H1 (cell line): ENCODE results near the gene ELF4. TPM values are rescaled to one million over a fixed set of nuclear protein-coding genes. Genes with fewer than 3 reads are reported as not detected.

Experiments used
- CTCF ChIA-PET: fragments of 300-600 bp; sonication (Branson Sonifier 250); formaldehyde crosslinking; loops from one replicate; lab custom pipeline; 2021; ENCODE audit not compliant: partially characterized antibody; lab: Charles Lee
- POLR2A ChIA-PET: fragments of 300-600 bp; sonication (Branson Sonifier 250); formaldehyde crosslinking; loops from one replicate; lab custom pipeline; 2021; ENCODE audit warnings: inconsistent platforms; ENCODE audit not compliant: partially characterized antibody; lab: Charles Lee
- DNase-seq, 2 experiments: peaks; one replicate each; pipeline versions ENCODE4 v3.0.0 to v3.0.0-alpha.2; 2010 to 2022; ENCODE audit warnings: low spot score in 2 of 2, low read depth in 1 of 2, mixed read lengths in 1 of 2
- FAIRE-seq: peaks from 2 replicates; lab custom pipeline; 2011; peaks lifted over from hg19 to GRCh38; lab: Jason Lieb, UNC
- H2AFZ ChIP-seq: 2 replicates; pipeline ENCODE4 v1.8.1; 2012; ENCODE audit warnings: low read length, inconsistent platforms
- H2AK5ac ChIP-seq: 2 replicates; pipeline ENCODE4 v1.6.1; 2013; ENCODE audit warnings: low read depth, low read length
- H2BK120ac ChIP-seq: replicated peaks from 2 replicates; pipeline ENCODE3; 2013; ENCODE audit warnings: low read depth, low read length, inconsistent platforms
- H2BK12ac ChIP-seq: 2 replicates; pipeline ENCODE4 v1.6.1; 2013; ENCODE audit warnings: low read depth, low read length
- H2BK15ac ChIP-seq: 2 replicates; pipeline ENCODE4 v1.6.1; 2013; ENCODE audit warnings: low read length
- H2BK20ac ChIP-seq: 2 replicates; pipeline ENCODE4 v1.6.1; 2013; ENCODE audit warnings: low read length
- H2BK5ac ChIP-seq: 2 replicates; pipeline ENCODE4 v1.6.1; 2013; ENCODE audit warnings: low read depth, low read length
- H3K14ac ChIP-seq: 2 replicates; pipeline ENCODE4 v1.6.1; 2013; ENCODE audit warnings: inconsistent platforms; ENCODE audit not compliant: insufficient read length
- H3K18ac ChIP-seq: 2 replicates; pipeline ENCODE4 v1.6.1; 2013; ENCODE audit warnings: low read length; ENCODE audit errors: extremely low read depth
- H3K23ac ChIP-seq: 2 replicates; pipeline ENCODE4 v1.6.1; 2013; ENCODE audit warnings: inconsistent platforms; ENCODE audit not compliant: insufficient read length
- H3K23me2 ChIP-seq: 2 replicates; pipeline ENCODE4 v1.6.1; 2013; ENCODE audit warnings: low read depth, low read length
- H3K27ac ChIP-seq: 2 replicates; pipeline ENCODE4 v1.6.1; 2011; ENCODE audit warnings: low read depth, low read length, inconsistent platforms
- H3K27me3 ChIP-seq, 4 experiments: replicated peaks in 1 of 4; 1 replicate in 1 of 4; 2 replicates in 3 of 4; pipeline versions ENCODE4 v1.6.1 to v1.8.1; 2011 to 2013; ENCODE audit warnings: low read length in 3 of 4, mild to moderate bottlenecking in 3 of 4, inconsistent platforms in 2 of 4, mixed read lengths in 2 of 4, moderate library complexity in 1 of 4; ENCODE audit not compliant: control insufficient read depth in 3 of 4, insufficient read depth in 3 of 4; ENCODE audit errors: extremely low read depth in 1 of 4
- H3K36me3 ChIP-seq, 4 experiments: 2 replicates each; pipeline versions ENCODE4 v1.6.1 to v1.8.1; 2011 to 2013; ENCODE audit warnings: mild to moderate bottlenecking in 4 of 4, low read length in 3 of 4, moderate library complexity in 2 of 4, control low read depth in 1 of 4, inconsistent platforms in 1 of 4; ENCODE audit not compliant: insufficient read depth in 4 of 4, control insufficient read depth in 2 of 4
- H3K4ac ChIP-seq: replicated peaks from 2 replicates; pipeline ENCODE3; 2013; ENCODE audit warnings: low read length, low read depth, mixed read lengths, inconsistent platforms; ENCODE audit not compliant: insufficient read length
- H3K4me1 ChIP-seq, 4 experiments: replicated peaks in 1 of 4; 1 replicate in 1 of 4; 2 replicates in 3 of 4; pipeline versions ENCODE4 v1.6.1 to v1.8.1; 2011 to 2013; ENCODE audit warnings: low read length in 3 of 4, inconsistent platforms in 2 of 4, mixed read lengths in 1 of 4; ENCODE audit not compliant: insufficient read depth in 4 of 4, control insufficient read depth in 3 of 4
- H3K4me2 ChIP-seq, 2 experiments: 2 replicates each; pipeline versions ENCODE4 v1.6.1 to v1.8.1; 2011 to 2013; ENCODE audit warnings: low read depth in 2 of 2, low read length in 2 of 2, control low read depth in 1 of 2, inconsistent platforms in 1 of 2, mild to moderate bottlenecking in 1 of 2; ENCODE audit not compliant: insufficient read depth in 1 of 2
- H3K4me3 ChIP-seq, 4 experiments: fragments of 200-600, 300-600 bp in 1 of 4; sonication (generic), shearing (Covaris generic), sonication (Bioruptor Twin) in 1 of 4; 2 replicates each; pipeline versions ENCODE4 v1.5.1 to v1.8.1; 2011 to 2016; ENCODE audit warnings: low read length in 4 of 4, low read depth in 3 of 4, control low read depth in 2 of 4, inconsistent platforms in 2 of 4, mild to moderate bottlenecking in 2 of 4, mixed read lengths in 1 of 4, moderate library complexity in 1 of 4; ENCODE audit not compliant: insufficient read depth in 2 of 4; ENCODE audit errors: extremely low read depth in 1 of 4
- H3K56ac ChIP-seq: replicated peaks from 2 replicates; pipeline ENCODE3; 2013; ENCODE audit warnings: low read depth, mild to moderate bottlenecking, mixed read lengths, low read length, inconsistent platforms; ENCODE audit not compliant: insufficient read length
- H3K79me1 ChIP-seq: 2 replicates; pipeline ENCODE4 v1.6.1; 2013; ENCODE audit warnings: low read depth, low read length, control low read depth
- H3K79me2 ChIP-seq, 2 experiments: 2 replicates each; pipeline versions ENCODE4 v1.6.1 to v1.8.1; 2012 to 2013; ENCODE audit warnings: low read length in 2 of 2, mild to moderate bottlenecking in 2 of 2, inconsistent platforms in 1 of 2; ENCODE audit not compliant: insufficient read depth in 2 of 2, control insufficient read depth in 1 of 2
- H3K9ac ChIP-seq, 4 experiments: replicated peaks in 1 of 4; 1 replicate in 1 of 4; 2 replicates in 3 of 4; pipeline versions ENCODE4 v1.6.1 to v1.8.1; 2011 to 2013; ENCODE audit warnings: low read depth in 3 of 4, low read length in 3 of 4, control low read depth in 2 of 4, mild to moderate bottlenecking in 2 of 4, moderate library complexity in 2 of 4, inconsistent platforms in 1 of 4; ENCODE audit errors: extremely low read depth in 1 of 4
- H3K9me3 ChIP-seq, 2 experiments: 2 replicates each; pipeline versions ENCODE4 v1.6.1 to v1.8.1; 2012 to 2013; ENCODE audit warnings: mild to moderate bottlenecking in 2 of 2, moderate library complexity in 2 of 2, control low read depth in 1 of 2, inconsistent platforms in 1 of 2, low read depth in 1 of 2, low read length in 1 of 2, mixed read lengths in 1 of 2; ENCODE audit not compliant: insufficient read depth in 2 of 2
- H4K20me1 ChIP-seq, 2 experiments: replicated peaks in 1 of 2; 2 replicates each; pipeline versions ENCODE3 to v1.8.1; 2011 to 2013; ENCODE audit warnings: inconsistent platforms in 2 of 2, low read length in 2 of 2, mild to moderate bottlenecking in 1 of 2; ENCODE audit not compliant: insufficient read depth in 2 of 2, control insufficient read depth in 1 of 2
- H4K5ac ChIP-seq: 2 replicates; pipeline ENCODE4 v1.6.1; 2013; ENCODE audit warnings: low read length, low read depth, mixed read lengths, inconsistent platforms; ENCODE audit not compliant: insufficient read length
- H4K8ac ChIP-seq: 2 replicates; pipeline ENCODE4 v1.8.0; 2013; ENCODE audit warnings: mild to moderate bottlenecking, moderate library complexity, low read length, inconsistent platforms; ENCODE audit not compliant: insufficient read depth; ENCODE audit errors: extremely low read depth
- H4K91ac ChIP-seq: replicated peaks from 2 replicates; pipeline ENCODE3; 2013; ENCODE audit warnings: low read length, mixed read lengths, inconsistent platforms; ENCODE audit not compliant: insufficient read length
- ASH2L ChIP-seq: fragments of 200-600, 300-600 bp; sonication (generic); IDR thresholded peaks from one replicate; pipeline ENCODE4 v1.7.1; 2017; ENCODE audit warnings: low read length
- CTBP2 ChIP-seq: IDR thresholded peaks from 2 replicates; pipeline ENCODE4 v1.7.0; 2011; ENCODE audit warnings: borderline replicate concordance, mild to moderate bottlenecking, moderate library complexity, mixed read lengths, low read length; ENCODE audit not compliant: insufficient read depth, insufficient read length
- MAFK ChIP-seq: IDR thresholded peaks from 2 replicates; pipeline ENCODE4 v1.6.1; 2012; ENCODE audit warnings: low read depth, mild to moderate bottlenecking, improper control_type of control experiment, low read length
- TAF7 ChIP-seq: optimal IDR thresholded peaks from 2 replicates; pipeline ENCODE3; 2011; ENCODE audit warnings: low read depth, mild to moderate bottlenecking, inconsistent platforms, low read length, moderate library complexity, borderline replicate concordance
- WGBS, 2 experiments: shearing (Covaris generic) in 1 of 2; methylation state at CpG; one replicate each; pipeline versions ENCODE4 v1.1.6 to v1.1.7; 2013 to 2015; ENCODE audit warnings: low lambda C conversion rate in 2 of 2, mixed read lengths in 2 of 2, inconsistent platforms in 1 of 2, low coverage in 1 of 2, missing lambda C conversion rate in 1 of 2; ENCODE audit not compliant: insufficient replicate concordance in 2 of 2, insufficient coverage in 1 of 2, insufficient read length in 1 of 2; ENCODE audit errors: extremely low coverage in 1 of 2, missing lambda C conversion rate in 1 of 2; 5-methylcytosine and 5-hydroxymethylcytosine counted together
- polyA plus RNA-seq, 7 experiments: library from polyadenylated mRNA; depleted of rRNA in 3 of 7; stranded (reverse) in 5 of 7; unstranded in 2 of 7; fragments of >200 nt in 5 of 7; fragments of 200-250 nt in 2 of 7; gene quantifications; 1 replicate in 5 of 7; 2 replicates in 1 of 7; 4 replicates in 1 of 7; pipeline versions ENCODE4 v1.2.1 to v1.2.3, GENCODE V29; 2011 to 2013; ENCODE audit warnings: missing spikeins in 2 of 7, mixed read lengths in 2 of 7
- total RNA-seq: library from RNA; stranded (reverse); fragmentation: NEBNext Ultra II Directional; extraction: Animal tissue kit (Norgen Biotek cat#: 25700); gene quantifications from 2 replicates; pipeline ENCODE4 v1.2.1, GENCODE V29; 2021
- TF ChIP-seq, protein P1 (sequence below): IDR thresholded peaks from 2 replicates; pipeline ENCODE4 v1.6.1; 2012; ENCODE audit warnings: inconsistent platforms
- TF ChIP-seq, protein P2 (sequence below), 3 experiments: IDR thresholded peaks; 1 replicate in 2 of 3; 2 replicates in 1 of 3; pipeline versions ENCODE4 v1.5.1 to v1.6.1; 2011; ENCODE audit warnings: low read length in 3 of 3, mild to moderate bottlenecking in 3 of 3, inconsistent platforms in 2 of 3, low read depth in 1 of 3, moderate library complexity in 1 of 3; ENCODE audit not compliant: insufficient read depth in 1 of 3; ENCODE audit errors: control extremely low read depth in 1 of 3

The ELF4 gene
- total and polyA plus RNA-seq, 2 of the 8 experiments (the other 6 are each of a cell fraction or from before 2014, with no cell fraction given): 1.8 to 2.0 TPM

DNA sequence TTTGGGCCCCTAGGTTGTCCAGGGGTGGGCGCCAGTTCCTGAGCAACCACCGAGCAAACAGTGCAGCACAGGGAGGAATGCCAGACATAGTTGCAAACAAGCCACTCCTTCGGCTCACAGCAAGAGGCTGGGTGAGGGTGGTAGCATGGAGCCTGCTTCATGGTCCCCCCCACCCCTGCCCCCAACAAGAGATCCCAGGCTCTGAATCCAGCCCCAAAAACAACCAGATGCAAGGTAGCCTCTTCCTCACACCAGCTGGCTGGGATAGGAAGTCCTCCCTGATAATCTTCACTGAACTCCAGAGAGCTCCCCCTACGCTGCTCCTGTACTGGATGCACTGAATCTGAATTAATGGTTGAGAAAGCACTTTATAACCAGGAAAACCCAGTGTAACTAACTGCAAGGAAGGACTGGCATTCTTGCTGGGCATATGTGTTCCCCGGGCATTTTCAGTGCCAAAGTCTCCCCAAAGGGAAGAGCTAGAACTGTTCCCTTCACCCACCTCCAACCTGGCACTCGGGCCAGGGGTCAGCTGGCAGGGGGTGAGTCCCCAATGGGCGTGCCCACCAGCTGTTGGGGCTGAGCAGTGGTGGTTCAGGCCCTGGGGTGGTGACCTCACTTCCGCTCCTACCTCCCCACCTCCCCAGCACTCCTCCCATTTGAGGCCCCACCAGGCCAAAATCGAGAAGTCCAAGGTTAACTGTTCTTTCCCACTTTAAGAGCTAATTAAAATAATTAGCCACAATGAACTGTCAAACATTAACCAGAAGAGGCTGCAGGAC is 1.5 kb downstream of the ELF4 start:
- FAIRE-seq (no peak), DNase-seq (no peak)
- Histone ChIP-seq H4K20me1 (peaks cover 0 to 4% of the 10 kb centered on the region in 2 experiments), H2AFZ (no peak overlapping the region), H3K23me2 (peaks cover 2% of the 10 kb centered on the region; the same call in 1 of the 2 replicates), H3K4me2 (peak overlapping the region; percentile 61 to 82; a peak in 3 of 4 replicates), H2BK20ac (no peak overlapping the region), H3K14ac (no peak overlapping the region), H3K23ac (no peak overlapping the region), H3K56ac (no peak overlapping the region), H3K79me1 (no peaks in the 10 kb centered on the region), H3K36me3 (peaks cover 0 to 3% (median 0%) of the 10 kb centered on the region in 4 experiments; a peak in 1 of 8 replicates), H3K4ac (no peak overlapping the region), H4K91ac (no peak overlapping the region), H3K18ac (no peak overlapping the region; the same call in 1 of the 2 replicates), H2BK15ac (no peak overlapping the region), H3K79me2 (no peaks in the 10 kb centered on the region), H2BK12ac (no peak overlapping the region), H2BK5ac (no peak overlapping the region), H2BK120ac (no peak overlapping the region), H4K5ac (no peak overlapping the region), H3K27me3 (peaks cover 20 to 37% (median 32%) of the 10 kb centered on the region in 4 experiments), H3K4me3 (peak overlapping the region in 2 of 4 experiments; percentile 10 to 58; a peak in 2 of 8 replicates), H4K8ac (no peak overlapping the region), H3K9ac (no peak overlapping the region), H2AK5ac (no peak overlapping the region), H3K27ac (no peak overlapping the region), H3K9me3 (no peaks in the 10 kb centered on the region), H3K4me1 (peaks cover 0 to 15% (median 0%) of the 10 kb centered on the region in 4 experiments; a peak in 3 of 7 replicates)
- ChIA-PET CTCF (interaction anchor here (0.6 to 2.8 kb wide), 10 partner anchors 11 to 285 kb away, joined by 3 to 12 read pairs (median 4); no protein-coding TSS in a partner anchor), POLR2A (no interaction called here)
- 54% methylated on average over 3 of the region's 9 CpGs; no CpG with 5 or more reads in 1 of the 2 experiments for WGBS, 2 experiments
- TF ChIP-seq MAFK: no peak
- no peak for TF ChIP-seq ASH2L
- no peak for TF ChIP-seq CTBP2
- no peak for TF ChIP-seq TAF7
- TF ChIP-seq, protein P1, sequence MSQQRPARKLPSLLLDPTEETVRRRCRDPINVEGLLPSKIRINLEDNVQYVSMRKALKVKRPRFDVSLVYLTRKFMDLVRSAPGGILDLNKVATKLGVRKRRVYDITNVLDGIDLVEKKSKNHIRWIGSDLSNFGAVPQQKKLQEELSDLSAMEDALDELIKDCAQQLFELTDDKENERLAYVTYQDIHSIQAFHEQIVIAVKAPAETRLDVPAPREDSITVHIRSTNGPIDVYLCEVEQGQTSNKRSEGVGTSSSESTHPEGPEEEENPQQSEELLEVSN: no peak
- TF ChIP-seq, protein P2, sequence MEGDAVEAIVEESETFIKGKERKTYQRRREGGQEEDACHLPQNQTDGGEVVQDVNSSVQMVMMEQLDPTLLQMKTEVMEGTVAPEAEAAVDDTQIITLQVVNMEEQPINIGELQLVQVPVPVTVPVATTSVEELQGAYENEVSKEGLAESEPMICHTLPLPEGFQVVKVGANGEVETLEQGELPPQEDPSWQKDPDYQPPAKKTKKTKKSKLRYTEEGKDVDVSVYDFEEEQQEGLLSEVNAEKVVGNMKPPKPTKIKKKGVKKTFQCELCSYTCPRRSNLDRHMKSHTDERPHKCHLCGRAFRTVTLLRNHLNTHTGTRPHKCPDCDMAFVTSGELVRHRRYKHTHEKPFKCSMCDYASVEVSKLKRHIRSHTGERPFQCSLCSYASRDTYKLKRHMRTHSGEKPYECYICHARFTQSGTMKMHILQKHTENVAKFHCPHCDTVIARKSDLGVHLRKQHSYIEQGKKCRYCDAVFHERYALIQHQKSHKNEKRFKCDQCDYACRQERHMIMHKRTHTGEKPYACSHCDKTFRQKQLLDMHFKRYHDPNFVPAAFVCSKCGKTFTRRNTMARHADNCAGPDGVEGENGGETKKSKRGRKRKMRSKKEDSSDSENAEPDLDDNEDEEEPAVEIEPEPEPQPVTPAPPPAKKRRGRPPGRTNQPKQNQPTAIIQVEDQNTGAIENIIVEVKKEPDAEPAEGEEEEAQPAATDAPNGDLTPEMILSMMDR (IDR thresholded peaks at IDR 0.05; ENCODE audit: control extremely low read depth in 1 of 3, insufficient read depth in 1 of 3, low read depth in 1 of 3, low read length in 3 of 3): no peak
